Right forelimb (tissue), 1 donor: ENCODE data around the gene PARP6.
A peak's percentile ranks its signal among the peaks of the same experiment; 100 is the strongest.

ENCODE experiments used
- DNase-seq: peaks from one replicate; pipeline ENCODE4 v3.0.0-alpha.2; 2018

The PARP6 gene, protein sequence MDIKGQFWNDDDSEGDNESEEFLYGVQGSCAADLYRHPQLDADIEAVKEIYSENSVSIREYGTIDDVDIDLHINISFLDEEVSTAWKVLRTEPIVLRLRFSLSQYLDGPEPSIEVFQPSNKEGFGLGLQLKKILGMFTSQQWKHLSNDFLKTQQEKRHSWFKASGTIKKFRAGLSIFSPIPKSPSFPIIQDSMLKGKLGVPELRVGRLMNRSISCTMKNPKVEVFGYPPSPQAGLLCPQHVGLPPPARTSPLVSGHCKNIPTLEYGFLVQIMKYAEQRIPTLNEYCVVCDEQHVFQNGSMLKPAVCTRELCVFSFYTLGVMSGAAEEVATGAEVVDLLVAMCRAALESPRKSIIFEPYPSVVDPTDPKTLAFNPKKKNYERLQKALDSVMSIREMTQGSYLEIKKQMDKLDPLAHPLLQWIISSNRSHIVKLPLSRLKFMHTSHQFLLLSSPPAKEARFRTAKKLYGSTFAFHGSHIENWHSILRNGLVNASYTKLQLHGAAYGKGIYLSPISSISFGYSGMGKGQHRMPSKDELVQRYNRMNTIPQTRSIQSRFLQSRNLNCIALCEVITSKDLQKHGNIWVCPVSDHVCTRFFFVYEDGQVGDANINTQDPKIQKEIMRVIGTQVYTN

DNA sequence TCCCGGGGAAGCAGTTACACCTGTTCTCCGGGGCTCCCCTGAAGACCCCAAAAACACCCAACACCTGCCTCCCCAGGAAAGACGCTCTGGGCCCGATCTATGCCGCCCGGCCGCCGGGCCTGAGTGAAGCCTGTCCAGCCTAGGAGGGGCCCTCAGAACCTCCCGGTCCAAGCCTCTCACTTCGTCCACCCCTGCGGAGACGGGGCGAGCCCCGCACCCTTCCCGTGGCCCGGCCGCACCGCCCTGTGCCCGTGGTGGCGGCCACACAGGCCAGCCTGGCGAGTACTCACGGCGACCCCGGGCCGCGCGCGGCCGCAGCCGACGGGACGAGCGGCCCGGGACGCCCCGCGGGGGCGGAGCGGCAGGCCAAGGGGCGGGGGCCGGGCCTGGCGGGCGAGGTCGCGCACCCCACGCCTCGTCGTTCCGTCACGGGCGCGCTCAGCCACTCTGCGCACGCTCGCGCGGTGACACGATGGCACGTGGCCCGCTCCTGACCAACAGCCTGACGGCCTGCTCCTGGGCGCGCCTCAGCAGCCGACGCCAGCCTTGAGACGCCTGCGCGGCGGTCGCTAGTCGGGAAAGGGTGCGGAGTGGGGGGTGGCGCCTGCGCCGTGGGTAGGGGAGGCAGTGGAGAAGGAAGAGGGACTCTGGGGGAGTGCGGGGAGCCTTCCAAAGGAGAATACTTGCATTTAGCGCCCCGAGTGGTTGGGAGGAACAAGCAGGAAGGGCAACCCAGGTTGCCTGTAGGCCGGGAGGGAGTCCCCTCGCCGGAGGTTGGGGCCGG is at the start of gene PARP6:
Gene PARP6, minus strand, starts transcription at position 342 of the 784 bp plus-strand sequence. CDS start 5,077 bp downstream, outside the sequence.
- DNase-seq: peak; percentile 99

- peak; percentile 77 for DNase-seq
Observed at GRCh38 chr15:72319985-72320671, 47.8 kb upstream of the PARP6 start, which contains the start of gene CELF6. TSS of gene CELF6 (minus strand) at chr15:72320157. CDS start at chr15:72319874, 283 bp downstream.

- DNase-seq: peak; percentile 81
Observed at GRCh38 chr15:72319360-72319984, 47.1 kb upstream of the PARP6 start.

DNA sequence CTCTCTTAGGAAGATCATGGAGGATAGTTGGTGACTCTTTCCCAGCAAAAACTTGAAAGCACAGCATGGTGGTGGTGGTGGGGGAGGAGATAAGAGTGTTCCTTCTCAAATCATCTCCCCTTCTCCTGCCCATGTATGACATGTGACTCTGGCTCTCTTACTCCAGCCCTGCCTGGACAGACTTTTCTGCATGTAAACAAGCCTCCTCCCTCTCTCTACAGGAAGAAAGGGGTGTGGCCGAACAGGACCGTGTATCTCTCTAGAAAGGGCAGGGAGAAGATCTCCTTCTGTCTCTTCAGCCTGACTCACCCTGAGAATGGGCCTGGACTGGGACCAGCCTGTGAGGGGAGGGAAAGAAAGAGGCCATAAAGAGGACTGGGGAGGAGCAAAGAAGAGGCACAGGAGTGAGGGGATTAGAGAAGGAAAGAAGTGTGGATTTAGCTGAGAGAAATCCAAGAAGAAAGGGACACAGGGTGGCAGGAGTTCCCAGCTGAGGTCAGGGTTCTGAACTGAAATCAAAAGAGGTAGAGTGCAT is 46.1 kb upstream of the PARP6 start:
- no peak for DNase-seq

- no peak for DNase-seq
Observed at GRCh38 chr15:72315706-72316370, 43.5 kb upstream of the PARP6 start.

- no peak for DNase-seq
Observed at GRCh38 chr15:72313881-72314280, 41.5 kb upstream of the PARP6 start.

GRCh38 chr15:72313448-72313840 is 41.1 kb upstream of the PARP6 start:
- DNase-seq: no peak

- peak; percentile 55 for DNase-seq
Observed at GRCh38 chr15:72312605-72313447, 40.5 kb upstream of the PARP6 start.

DNA sequence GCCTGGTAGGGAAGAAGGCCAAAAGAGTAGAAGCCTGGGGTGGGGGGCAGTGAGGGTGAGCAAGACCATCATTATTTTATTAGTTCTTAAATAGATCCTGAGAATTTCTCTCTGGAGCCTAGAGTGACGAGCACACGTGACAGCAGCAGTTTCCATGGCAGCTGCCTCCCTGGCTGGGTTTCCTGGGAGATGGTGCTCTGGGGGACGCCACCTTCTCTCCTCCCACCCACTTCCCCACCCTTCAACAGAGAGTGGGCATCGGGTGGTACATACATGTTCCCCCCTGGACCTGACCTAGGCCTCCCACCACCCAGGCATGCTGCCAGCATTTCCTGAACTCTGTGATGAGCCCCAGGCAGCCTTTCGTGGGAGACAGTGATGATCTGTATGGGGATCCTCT is 34.7 kb upstream of the PARP6 start:
- DNase-seq: no peak

DNA sequence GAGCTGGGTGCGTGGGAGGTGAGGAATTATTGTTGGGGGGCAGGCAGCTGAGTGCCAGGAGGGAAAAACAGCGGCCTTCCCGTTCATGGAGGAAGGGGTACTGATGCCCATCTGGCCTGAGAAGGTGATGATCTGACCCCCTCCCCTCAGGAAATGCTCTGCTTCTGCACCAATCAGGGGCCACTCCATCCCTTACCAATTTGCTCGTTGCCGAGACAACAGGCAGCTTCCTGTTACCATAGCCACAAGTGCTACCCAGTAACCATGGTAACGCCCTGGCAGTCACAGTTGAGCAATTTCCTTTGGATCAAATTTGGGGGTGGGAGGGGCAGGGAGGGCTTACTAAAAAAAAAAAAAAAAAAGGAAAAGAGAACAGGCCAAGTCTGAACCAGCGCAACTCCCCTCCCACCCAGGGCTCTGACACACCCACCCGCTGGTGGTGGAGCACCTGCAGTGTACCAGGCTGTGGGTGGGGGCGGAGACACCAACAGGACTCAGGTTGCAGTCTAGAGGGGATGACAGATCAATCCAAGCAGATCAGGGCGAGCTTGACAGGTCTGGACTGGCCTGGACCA is 33.9 kb upstream of the PARP6 start:
- no peak for DNase-seq

GRCh38 chr15:72304596-72304995 is 32.2 kb upstream of the PARP6 start:
- DNase-seq: no peak

DNA sequence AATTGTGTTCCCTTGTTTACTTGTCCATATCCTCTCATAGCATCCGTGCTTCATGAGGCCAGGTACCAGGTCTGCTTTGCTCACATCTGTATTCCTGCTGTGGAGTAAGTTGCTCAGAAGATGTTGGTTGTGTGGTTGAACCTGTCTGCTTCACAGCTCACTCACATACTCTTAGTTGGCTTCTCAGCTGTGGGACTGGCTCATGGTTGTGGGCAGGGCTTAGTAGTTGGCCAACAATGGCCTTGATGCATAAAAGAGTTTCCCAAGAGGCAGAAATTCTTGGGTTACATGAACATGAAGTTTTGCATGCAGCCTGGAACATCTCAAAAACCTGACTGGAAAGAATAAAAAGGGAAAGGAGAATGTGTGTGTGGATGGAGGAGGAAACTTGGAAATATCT is 30.6 kb upstream of the PARP6 start:
- no peak for DNase-seq

GRCh38 chr15:72289597-72290325 is 17.4 kb upstream of the PARP6 start:
- DNase-seq: no peak

DNA sequence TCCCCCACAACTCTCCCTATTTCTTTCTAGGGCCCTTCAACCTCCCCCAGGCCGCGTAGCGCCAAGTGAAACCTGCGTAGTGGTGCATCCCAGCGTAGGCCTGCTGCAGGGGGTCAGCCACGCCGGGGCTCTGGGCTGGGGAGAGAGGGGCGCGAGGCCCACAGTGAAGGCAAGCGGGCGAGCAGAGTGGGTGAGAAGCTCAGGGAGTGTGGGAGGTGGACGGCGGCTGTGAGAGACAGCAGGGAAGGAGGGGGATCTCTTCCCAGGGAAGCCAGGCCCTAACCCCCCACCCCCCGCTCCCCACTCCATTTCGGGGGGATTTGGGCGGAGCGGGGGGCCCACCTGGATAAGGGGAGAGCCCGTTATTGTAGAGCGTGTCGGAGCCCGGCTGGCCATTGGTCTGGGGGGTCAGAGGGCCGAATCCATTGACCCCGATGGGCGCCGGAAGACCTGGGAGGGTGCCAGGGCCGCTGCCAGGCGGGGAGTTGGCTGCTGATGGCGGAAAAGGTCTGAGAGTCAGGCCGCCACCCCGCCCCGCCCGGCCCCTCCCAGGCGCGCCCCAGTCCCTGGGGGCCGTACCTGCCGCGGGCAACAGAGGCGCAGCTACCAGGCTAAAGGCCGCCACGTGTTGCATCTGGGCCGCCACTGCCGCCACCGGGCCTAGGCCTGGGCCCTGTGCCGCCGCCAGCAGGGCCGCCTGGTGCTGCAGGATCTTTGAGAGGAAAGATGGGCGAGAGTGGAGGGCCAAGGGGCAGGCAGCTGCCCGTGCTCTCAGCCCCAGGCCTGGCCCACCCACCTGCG is 16.6 kb upstream of the PARP6 start:
- DNase-seq: no peak

GRCh38 chr15:72285927-72286516 is 13.7 kb upstream of the PARP6 start:
- no peak for DNase-seq

- no peak for DNase-seq
Observed at GRCh38 chr15:72285402-72285801, 13.0 kb upstream of the PARP6 start.

- no peak for DNase-seq
Observed at GRCh38 chr15:72284781-72285180, 12.4 kb upstream of the PARP6 start.

DNA sequence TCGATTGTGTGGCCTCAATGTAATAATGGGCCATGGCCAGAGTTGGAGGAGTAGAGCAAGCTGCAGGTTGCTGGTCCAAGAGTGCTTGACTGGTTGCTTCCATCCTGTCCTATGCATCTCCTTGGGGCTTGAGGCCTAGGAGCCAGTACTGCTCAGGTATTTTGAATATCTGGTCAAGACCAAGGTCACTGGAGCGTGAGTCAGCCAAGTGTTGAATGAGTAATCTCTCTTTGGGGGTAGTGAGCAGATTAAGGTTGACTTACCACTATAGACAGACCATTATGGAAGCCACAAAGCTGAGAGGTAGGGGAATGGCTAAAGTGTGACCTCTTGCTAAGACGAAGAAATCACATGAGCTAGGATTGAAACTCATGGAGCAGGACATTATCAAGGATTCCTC is 9.4 kb upstream of the PARP6 start:
- no peak for DNase-seq
